ENCODE measurements around the gene TEK.

Gene TEK

DNA sequence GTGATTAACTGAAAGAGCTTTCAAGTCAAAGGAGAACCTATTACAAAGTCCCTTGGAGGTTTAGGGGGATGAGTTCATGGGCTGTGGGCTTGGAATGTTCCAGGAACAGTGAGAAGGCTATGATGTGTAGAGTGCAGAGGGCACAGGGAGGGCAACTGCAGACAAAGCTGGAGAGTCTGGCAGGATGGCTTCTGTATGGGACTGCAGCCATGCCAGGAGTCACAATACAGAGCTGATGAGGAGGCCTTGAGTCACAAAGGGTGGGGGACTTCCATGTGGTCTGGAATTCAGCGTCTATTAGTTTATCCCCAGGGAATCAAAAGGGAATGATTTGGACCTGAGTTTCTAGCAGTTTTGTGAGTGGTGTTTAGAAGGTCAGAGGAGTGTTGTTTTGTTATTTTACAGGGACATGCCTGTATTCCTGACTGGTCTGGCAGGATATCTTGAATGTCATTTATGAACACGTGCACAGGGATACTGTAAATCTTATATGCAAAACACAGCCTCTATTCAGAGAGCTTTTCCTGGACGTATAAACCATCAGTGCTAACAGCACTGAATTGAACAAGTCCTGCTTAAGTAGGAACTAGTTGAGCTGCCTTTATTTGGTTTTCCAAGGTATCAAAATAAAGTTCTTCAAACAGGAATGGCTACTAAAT is 14.3 kb upstream of the TEK start:
- Histone ChIP-seq H3K36me3 (ENCODE audit: insufficient read depth, low read length) (no peaks in the 10 kb centered on the region), H3K9ac (ENCODE audit: low read depth, low read length) (no peak overlapping the region), H3K9me3 (ENCODE audit: insufficient read depth, low read length, severe bottlenecking) (no peaks in the 10 kb centered on the region), H4K20me1 (ENCODE audit: insufficient read depth, low read length) (no peaks in the 10 kb centered on the region), H3K4me1 (ENCODE audit: insufficient read depth, low read length) (no peaks in the 10 kb centered on the region), H3K4me2 (ENCODE audit: insufficient read depth, low read length) (no peak overlapping the region), H3K79me2 (ENCODE audit: insufficient read depth, low read length) (no peaks in the 10 kb centered on the region), H2AFZ (ENCODE audit: low read depth, low read length) (no peak overlapping the region), H3K27me3 (ENCODE audit: insufficient read depth, low read length, poor library complexity) (no peaks in the 10 kb centered on the region), H3K4me3 (ENCODE audit: low read depth in 1 of 2, low read length in 2 of 2) (no peak overlapping the region), H3K27ac (ENCODE audit: low read length) (no peak overlapping the region)
- TF ChIP-seq, protein P1, sequence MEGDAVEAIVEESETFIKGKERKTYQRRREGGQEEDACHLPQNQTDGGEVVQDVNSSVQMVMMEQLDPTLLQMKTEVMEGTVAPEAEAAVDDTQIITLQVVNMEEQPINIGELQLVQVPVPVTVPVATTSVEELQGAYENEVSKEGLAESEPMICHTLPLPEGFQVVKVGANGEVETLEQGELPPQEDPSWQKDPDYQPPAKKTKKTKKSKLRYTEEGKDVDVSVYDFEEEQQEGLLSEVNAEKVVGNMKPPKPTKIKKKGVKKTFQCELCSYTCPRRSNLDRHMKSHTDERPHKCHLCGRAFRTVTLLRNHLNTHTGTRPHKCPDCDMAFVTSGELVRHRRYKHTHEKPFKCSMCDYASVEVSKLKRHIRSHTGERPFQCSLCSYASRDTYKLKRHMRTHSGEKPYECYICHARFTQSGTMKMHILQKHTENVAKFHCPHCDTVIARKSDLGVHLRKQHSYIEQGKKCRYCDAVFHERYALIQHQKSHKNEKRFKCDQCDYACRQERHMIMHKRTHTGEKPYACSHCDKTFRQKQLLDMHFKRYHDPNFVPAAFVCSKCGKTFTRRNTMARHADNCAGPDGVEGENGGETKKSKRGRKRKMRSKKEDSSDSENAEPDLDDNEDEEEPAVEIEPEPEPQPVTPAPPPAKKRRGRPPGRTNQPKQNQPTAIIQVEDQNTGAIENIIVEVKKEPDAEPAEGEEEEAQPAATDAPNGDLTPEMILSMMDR (IDR thresholded peaks at IDR 0.05; ENCODE audit: borderline replicate concordance, extremely low read depth, low read length, poor library complexity, severe bottlenecking) = no peak
- no peak for TF ChIP-seq EZH2 (IDR thresholded peaks at IDR 0.05; ENCODE audit: borderline replicate concordance, low read depth, low read length, severe bottlenecking)
- ATAC-seq (ENCODE audit: insufficient read depth, low read depth) (no peak), DNase-seq (no peak)

DNA sequence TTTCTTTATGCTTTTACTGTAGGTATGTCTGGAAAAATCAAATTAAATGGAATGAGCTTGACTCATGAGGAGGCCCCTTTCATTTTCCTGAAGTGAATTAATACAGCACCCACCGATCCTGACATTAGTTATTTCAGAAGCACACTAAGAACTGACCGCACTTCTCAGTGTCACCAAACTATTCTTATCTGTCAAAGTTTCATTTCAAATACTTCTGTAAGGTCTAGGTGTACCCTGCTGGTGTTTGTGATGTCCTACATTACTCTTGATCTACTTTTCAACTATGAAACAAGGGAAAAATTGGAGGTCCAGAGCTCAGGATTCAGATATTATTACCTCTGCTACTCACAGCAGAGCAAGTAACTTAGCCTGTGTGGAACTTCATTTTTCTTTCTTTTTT is 1.8 kb upstream of the TEK start:
- Histone ChIP-seq H4K20me1 (ENCODE audit: insufficient read depth, low read length) (no peaks in the 10 kb centered on the region), H3K9me3 (ENCODE audit: insufficient read depth, low read length, severe bottlenecking) (no peaks in the 10 kb centered on the region), H3K36me3 (ENCODE audit: insufficient read depth, low read length) (no peaks in the 10 kb centered on the region), H3K4me1 (ENCODE audit: insufficient read depth, low read length) (no peaks in the 10 kb centered on the region), H3K27me3 (ENCODE audit: insufficient read depth, low read length, poor library complexity) (peaks cover 2% of the 10 kb centered on the region), H2AFZ (ENCODE audit: low read depth, low read length) (no peak overlapping the region), H3K79me2 (ENCODE audit: insufficient read depth, low read length) (no peaks in the 10 kb centered on the region), H3K27ac (ENCODE audit: low read length) (no peak overlapping the region), H3K4me2 (ENCODE audit: insufficient read depth, low read length) (no peak overlapping the region), H3K4me3 (ENCODE audit: low read depth in 1 of 2, low read length in 2 of 2) (no peak overlapping the region), H3K9ac (ENCODE audit: low read depth, low read length) (no peak overlapping the region)
- TF ChIP-seq EZH2 (IDR thresholded peaks at IDR 0.05; ENCODE audit: borderline replicate concordance, low read depth, low read length, severe bottlenecking) = no peak
- TF ChIP-seq, protein P1 (IDR thresholded peaks at IDR 0.05; ENCODE audit: borderline replicate concordance, extremely low read depth, low read length, poor library complexity, severe bottlenecking) = no peak
- DNase-seq = no peak
- ATAC-seq (ENCODE audit: insufficient read depth, low read depth) = no peak

DNA sequence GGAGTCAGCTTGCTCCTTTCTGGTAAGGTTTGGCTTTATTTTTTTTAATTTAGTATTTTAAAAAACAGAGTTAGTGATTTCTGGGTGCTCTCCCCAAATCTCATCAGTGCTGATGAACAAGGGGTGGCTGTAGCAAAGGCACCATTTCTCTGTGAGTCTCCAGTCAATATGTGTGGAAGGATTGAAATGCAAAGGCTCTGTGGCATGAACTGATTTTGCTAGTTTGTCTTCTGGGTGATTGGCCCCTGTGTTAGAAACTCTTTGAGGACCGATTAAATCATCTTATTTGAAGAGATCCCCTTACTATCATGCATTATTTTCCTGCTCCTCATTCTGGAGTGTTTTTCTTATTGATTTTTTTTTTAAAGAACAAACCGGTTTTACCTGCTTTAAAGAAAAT is 596 bp downstream of the TEK start:
- no peaks in the 10 kb centered on the region for H3K9me3 ChIP-seq (ENCODE audit: insufficient read depth, low read length, severe bottlenecking)
- no peak overlapping the region for H3K4me2 ChIP-seq (ENCODE audit: insufficient read depth, low read length)
- H3K9ac ChIP-seq (ENCODE audit: low read depth, low read length) = no peak overlapping the region
- H4K20me1 ChIP-seq (ENCODE audit: insufficient read depth, low read length) = no peaks in the 10 kb centered on the region
- ATAC-seq (ENCODE audit: insufficient read depth, low read depth) (no peak), DNase-seq (no peak)
- no peak overlapping the region for H2AFZ ChIP-seq (ENCODE audit: low read depth, low read length)
- H3K4me1 ChIP-seq (ENCODE audit: insufficient read depth, low read length) = no peaks in the 10 kb centered on the region
- H3K27ac ChIP-seq (ENCODE audit: low read length) = no peak overlapping the region
- H3K79me2 ChIP-seq (ENCODE audit: insufficient read depth, low read length) = no peaks in the 10 kb centered on the region
- no peak overlapping the region for H3K4me3 ChIP-seq (ENCODE audit: low read depth in 1 of 2, low read length in 2 of 2)
- H3K27me3 ChIP-seq (ENCODE audit: insufficient read depth, low read length, poor library complexity) = peaks cover 2% of the 10 kb centered on the region
- no peak for TF ChIP-seq EZH2 (IDR thresholded peaks at IDR 0.05; ENCODE audit: borderline replicate concordance, low read depth, low read length, severe bottlenecking)
- TF ChIP-seq, protein P1 (IDR thresholded peaks at IDR 0.05; ENCODE audit: borderline replicate concordance, extremely low read depth, low read length, poor library complexity, severe bottlenecking) = no peak
- no peaks in the 10 kb centered on the region for H3K36me3 ChIP-seq (ENCODE audit: insufficient read depth, low read length)

All from DND-41 (cell line).